SK-N-MC (cell line): ENCODE data around the gene UBE2O.
A peak's percentile ranks its signal among the peaks of the same experiment; 100 is the strongest.

Source experiments
- EZH2 ChIP-seq: fragments of 200-600 bp; sonication (generic); IDR thresholded peaks from one replicate; pipeline ENCODE4 v1.6.1; 2017; ENCODE audit warnings: antibody characterized with exemption
- POLR2AphosphoS5 ChIP-seq: IDR thresholded peaks from 2 replicates; pipeline ENCODE4 v1.6.1; 2012; ENCODE audit warnings: mild to moderate bottlenecking, low read depth, low read length, borderline replicate concordance

DNA sequence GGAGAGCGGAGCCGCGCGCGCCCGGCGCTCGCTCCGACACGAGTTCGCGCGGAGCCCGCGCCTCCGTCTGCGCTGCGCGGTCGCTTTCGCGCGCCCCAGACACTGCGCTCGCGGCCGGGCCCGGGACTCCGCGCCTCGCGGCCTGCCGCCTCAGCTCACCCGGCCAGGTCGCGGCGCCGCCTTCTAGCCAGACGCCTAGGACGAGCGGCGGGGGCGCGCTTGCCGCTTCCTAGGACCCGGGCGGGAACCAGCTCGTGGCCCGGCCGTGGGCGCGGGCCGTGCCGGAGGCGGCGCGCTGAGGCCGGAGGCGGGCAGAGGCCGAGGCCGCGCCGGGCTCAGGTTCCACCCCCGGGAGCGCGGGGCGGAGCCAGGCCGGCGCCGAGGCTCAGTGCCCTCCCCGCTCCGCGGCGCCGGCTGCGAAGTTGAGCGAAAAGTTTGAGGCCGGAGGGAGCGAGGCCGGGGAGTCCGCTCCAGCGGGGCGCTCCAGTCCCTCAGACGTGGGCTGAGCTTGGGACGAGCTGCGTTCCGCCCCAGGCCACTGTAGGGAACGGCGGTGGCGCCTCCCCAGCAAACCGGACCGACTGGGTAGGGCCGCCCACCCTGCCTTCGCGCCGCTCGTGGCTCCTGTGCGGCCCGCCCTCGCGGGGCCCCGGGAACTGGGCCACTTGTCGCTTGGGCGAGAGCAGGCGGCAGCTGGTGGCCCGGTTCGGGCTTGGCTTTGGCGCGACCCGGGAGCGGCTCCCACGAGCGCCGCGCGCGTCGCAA, 68.5 kb downstream of the UBE2O start, which contains the start of gene SPHK1:
- no peak for TF ChIP-seq EZH2
- TF ChIP-seq POLR2AphosphoS5, result 0 out of 2 replicates have a peak, but pooled peaks have one; percentile 31
